DOHH2 (cell line): Measurements from ENCODE around the gene PGK1.
"Not testable (repeated sequence)": the region's sequence is repeated elsewhere in the genome, so short reads cannot be mapped to it uniquely, and the experiment has no call there.

Source experiments
- H3F3A ChIP-seq: fragments of 200-600 bp; sonication (generic), shearing (Covaris generic); 2 replicates; pipeline ENCODE4 v1.6.0; 2016; ENCODE audit warnings: antibody characterized with exemption, mild to moderate bottlenecking; ENCODE audit not compliant: control insufficient read depth, insufficient read depth
- H3K27ac ChIP-seq: fragments of 200-600 bp; sonication (generic); 2 replicates; pipeline ENCODE4 v1.5.1; 2014; ENCODE audit warnings: low read depth, mild to moderate bottlenecking, low read length, moderate library complexity
- H3K27me3 ChIP-seq: fragments of 200-600 bp; sonication (generic); 2 replicates; pipeline ENCODE4 v1.6.1; 2014; ENCODE audit warnings: mild to moderate bottlenecking, low read length, mixed read lengths; ENCODE audit not compliant: control insufficient read depth
- H3K36me3 ChIP-seq: fragments of 200-600 bp; sonication (generic); 2 replicates; pipeline ENCODE4 v1.6.1; 2014; ENCODE audit warnings: mild to moderate bottlenecking, low read length, moderate library complexity, mixed read lengths; ENCODE audit not compliant: control insufficient read depth
- H3K4me1 ChIP-seq: fragments of 200-600 bp; sonication (generic); 2 replicates; pipeline ENCODE4 v1.6.1; 2014; ENCODE audit warnings: mild to moderate bottlenecking, low read length, mixed read lengths; ENCODE audit not compliant: control insufficient read depth
- H3K4me2 ChIP-seq: fragments of 200-600 bp; sonication (generic); 2 replicates; pipeline ENCODE4 v1.6.0; 2014; ENCODE audit warnings: mild to moderate bottlenecking, low read length, moderate library complexity
- H3K4me3 ChIP-seq: fragments of 200-600 bp; sonication (generic); 2 replicates; pipeline ENCODE4 v1.5.1; 2014; ENCODE audit warnings: mild to moderate bottlenecking, low read length, mixed read lengths
- H3K79me2 ChIP-seq: fragments of 200-600 bp; sonication (generic); 2 replicates; pipeline ENCODE4 v1.6.1; 2014; ENCODE audit warnings: mild to moderate bottlenecking, low read length, mixed read lengths; ENCODE audit not compliant: control insufficient read depth
- H3K9me2 ChIP-seq: fragments of 200-600 bp; sonication (generic); replicated peaks from 2 replicates; pipeline ENCODE4 v1.6.1; 2014; ENCODE audit warnings: mild to moderate bottlenecking, low read length, mixed read lengths; ENCODE audit not compliant: control insufficient read depth
- H3K9me3 ChIP-seq: fragments of 200-600 bp; sonication (generic); 2 replicates; pipeline ENCODE4 v1.6.1; 2014; ENCODE audit warnings: antibody characterized with exemption, low read length, mixed read lengths; ENCODE audit not compliant: control insufficient read depth, insufficient read depth
- H4K20me1 ChIP-seq: fragments of 200-600 bp; sonication (generic); 2 replicates; pipeline ENCODE4 v1.6.0; 2014; ENCODE audit warnings: low read depth, mild to moderate bottlenecking, antibody characterized with exemption, low read length, moderate library complexity; ENCODE audit not compliant: control insufficient read depth, insufficient read depth
- CTCF ChIP-seq: fragments of 200-600 bp; sonication (generic); IDR thresholded peaks from one replicate; pipeline ENCODE4 v1.5.1; 2014; ENCODE audit warnings: antibody characterized with exemption, mild to moderate bottlenecking, low read depth, low read length; ENCODE audit not compliant: poor library complexity, severe bottlenecking
- EZH2phosphoT487 ChIP-seq: fragments of 200-600 bp; sonication (generic); IDR thresholded peaks from 2 replicates; pipeline ENCODE4 v1.6.1; 2017; ENCODE audit warnings: borderline replicate concordance, mild to moderate bottlenecking, antibody characterized with exemption, low read length, moderate library complexity, mixed read lengths

Gene PGK1

DNA sequence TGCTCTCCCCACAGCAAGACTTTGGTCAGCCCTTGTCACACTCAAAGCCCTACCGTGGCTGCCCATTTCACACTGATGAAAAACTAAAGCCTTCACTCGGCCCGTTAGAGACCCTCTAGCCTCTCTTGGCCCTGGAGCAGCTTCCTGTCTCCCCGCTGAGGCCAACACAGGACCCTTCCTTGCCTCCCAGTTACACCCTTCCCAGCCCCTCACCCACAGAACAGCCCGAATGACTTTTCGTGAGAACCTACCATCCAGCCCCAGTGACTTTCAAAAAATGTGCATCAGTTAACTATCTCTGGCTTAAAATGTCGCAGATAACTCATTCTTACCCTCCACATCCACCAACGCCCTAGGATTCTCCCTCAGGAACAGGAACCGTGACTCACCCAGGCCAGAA is 36.2 kb downstream of the PGK1 start:
- H3K4me2 ChIP-seq: peak overlapping the region; percentile 69; the same call in 1 of the 2 replicates
- no peaks in the 10 kb centered on the region for H3K9me2 ChIP-seq
- H3K79me2 ChIP-seq: peaks cover 6% of the 10 kb centered on the region
- H3K36me3 ChIP-seq: peaks cover 2% of the 10 kb centered on the region; the same call in 1 of the 2 replicates
- H3K4me3 ChIP-seq: no peak overlapping the region
- no peak for TF ChIP-seq EZH2phosphoT487
- no peak for TF ChIP-seq CTCF
- H3F3A ChIP-seq: no peaks in the 10 kb centered on the region
- H3K9me3 ChIP-seq: no peaks in the 10 kb centered on the region
- no peaks in the 10 kb centered on the region for H3K27me3 ChIP-seq
- H4K20me1 ChIP-seq: no peaks in the 10 kb centered on the region
- no peak overlapping the region for H3K27ac ChIP-seq
- H3K4me1 ChIP-seq: peaks cover 4% of the 10 kb centered on the region; the same call in 1 of the 2 replicates

- not testable (repeated sequence) for H4K20me1 ChIP-seq, H3K36me3 ChIP-seq, H3F3A ChIP-seq
These were observed 43.0 kb downstream of the PGK1 start for GRCh38 chrX:78147002-78147540.

GRCh38 chrX:78157373-78157772 is 53.3 kb downstream of the PGK1 start:
- not testable (repeated sequence) for H3K27me3 ChIP-seq, H3K9me3 ChIP-seq, H3K4me1 ChIP-seq, H3K27ac ChIP-seq, H3K36me3 ChIP-seq, H3K4me3 ChIP-seq, H4K20me1 ChIP-seq, H3K4me2 ChIP-seq, H3F3A ChIP-seq, H3K79me2 ChIP-seq, H3K9me2 ChIP-seq

More at GRCh38 chrX:78147002-78147540, 43.0 kb downstream of the PGK1 start:
- H3K4me2 ChIP-seq, H3K9me3 ChIP-seq, H3K27ac ChIP-seq, H3K4me1 ChIP-seq, H3K4me3 ChIP-seq, H3K27me3 ChIP-seq, H3K9me2 ChIP-seq, H3K79me2 ChIP-seq: not testable (repeated sequence)

GRCh38 chrX:78157846-78158245 is 53.8 kb downstream of the PGK1 start:
- H3K27me3 ChIP-seq, H3K36me3 ChIP-seq, H3K4me2 ChIP-seq, H3K9me2 ChIP-seq, H3K27ac ChIP-seq, H3K4me1 ChIP-seq, H3F3A ChIP-seq, H3K4me3 ChIP-seq, H3K9me3 ChIP-seq, H3K79me2 ChIP-seq, H4K20me1 ChIP-seq: not testable (repeated sequence)

DNA sequence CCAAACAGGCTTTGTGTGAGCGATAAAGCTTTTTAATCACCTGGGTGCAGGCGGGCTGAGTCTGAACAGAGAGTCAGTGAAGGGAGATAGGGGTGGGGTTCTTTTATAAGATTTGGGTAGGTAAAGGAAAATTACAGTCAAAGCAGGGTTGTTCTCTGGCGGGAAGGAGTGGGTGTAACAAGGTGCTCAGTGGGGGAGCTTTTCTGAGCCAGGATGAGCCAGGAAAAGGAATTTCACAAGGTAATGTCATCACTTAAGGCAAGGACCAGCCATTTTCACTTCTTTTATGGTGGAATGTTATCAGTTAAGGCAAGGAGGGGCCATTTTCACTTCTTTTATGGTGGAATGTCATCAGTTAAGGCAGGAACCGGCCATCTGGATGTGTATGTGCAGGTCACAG is 56.7 kb downstream of the PGK1 start:
- not testable (repeated sequence) for H4K20me1 ChIP-seq, H3K27me3 ChIP-seq, H3K4me1 ChIP-seq, H3K27ac ChIP-seq, H3F3A ChIP-seq, H3K4me3 ChIP-seq, H3K79me2 ChIP-seq, H3K4me2 ChIP-seq, H3K36me3 ChIP-seq, H3K9me2 ChIP-seq, H3K9me3 ChIP-seq

- not testable (repeated sequence) for H3K36me3 ChIP-seq, H3K9me3 ChIP-seq, H3K9me2 ChIP-seq, H3K4me3 ChIP-seq, H3K4me2 ChIP-seq, H3K27me3 ChIP-seq, H4K20me1 ChIP-seq, H3K79me2 ChIP-seq, H3K27ac ChIP-seq, H3K4me1 ChIP-seq, H3F3A ChIP-seq
These were observed 59.1 kb downstream of the PGK1 start for GRCh38 chrX:78163175-78163574.
